CD4-positive, CD25-positive, alpha-beta regulatory T cell (primary cell): ENCODE measurements around the gene CAMTA1. TPM values are rescaled to one million over a fixed set of nuclear protein-coding genes. Genes with fewer than 3 reads are reported as not detected.

ENCODE experiments used
- ATAC-seq, 2 donors: fragments of 150-1000 bp; cut with Tn5 transposase; one replicate each; pipeline ENCODE4 v1.10.0; 2021; ENCODE audit warnings: low read depth in 2 of 2, moderate number of reproducible peaks in 2 of 2, moderate library complexity in 1 of 2
- DNase-seq, 3 donors: peaks; one replicate each; pipeline versions ENCODE4 v3.0.0 to v3.0.0-alpha.2; 2012 to 2022; ENCODE audit warnings: mixed read lengths in 1 of 3
- H3K27ac ChIP-seq: one replicate; pipeline ENCODE4 v1.7.0; 2013; ENCODE audit warnings: mild to moderate bottlenecking, low read length; ENCODE audit not compliant: insufficient read depth, poor library complexity, severe bottlenecking
- H3K27me3 ChIP-seq: one replicate; pipeline ENCODE4 v1.7.0; 2013; ENCODE audit warnings: low read length; ENCODE audit not compliant: control insufficient read depth, insufficient read depth
- H3K36me3 ChIP-seq: one replicate; pipeline ENCODE4 v1.7.0; 2013; ENCODE audit warnings: mild to moderate bottlenecking, low read length, moderate library complexity; ENCODE audit not compliant: control insufficient read depth, insufficient read depth
- H3K4me1 ChIP-seq: 2 replicates; pipeline ENCODE4 v1.7.0; 2013; ENCODE audit warnings: mild to moderate bottlenecking, low read length; ENCODE audit not compliant: insufficient read depth, control insufficient read depth, poor library complexity, severe bottlenecking
- H3K4me3 ChIP-seq: one replicate; pipeline ENCODE4 v1.7.0; 2013; ENCODE audit warnings: low read depth, mild to moderate bottlenecking, low read length, moderate library complexity
- H3K9me3 ChIP-seq, 2 experiments: 1 replicate in 1 of 2; 2 replicates in 1 of 2; pipeline ENCODE4 v1.7.0; 2013; ENCODE audit warnings: low read length in 2 of 2, mild to moderate bottlenecking in 1 of 2, moderate library complexity in 1 of 2; ENCODE audit not compliant: control insufficient read depth in 2 of 2
- H3K27ac Mint-ChIP-seq, 3 donors: one replicate each; pipeline ENCODE4 v1.8.0; 2020 to 2022; ENCODE audit warnings: mild to moderate bottlenecking in 3 of 3, mixed read lengths in 3 of 3, moderate library complexity in 2 of 3
- H3K27me3 Mint-ChIP-seq: one replicate; pipeline ENCODE4 v1.8.0; 2022; ENCODE audit warnings: mild to moderate bottlenecking, mixed read lengths
- H3K36me3 Mint-ChIP-seq: one replicate; pipeline ENCODE4 v1.8.0; 2020; ENCODE audit warnings: mixed read lengths
- H3K4me1 Mint-ChIP-seq, 4 donors: one replicate each; pipeline ENCODE4 v1.8.0; 2020 to 2022; ENCODE audit warnings: mixed read lengths in 4 of 4, mild to moderate bottlenecking in 1 of 4
- H3K4me3 Mint-ChIP-seq, 4 donors: one replicate each; pipeline ENCODE4 v1.8.0; 2020 to 2022; ENCODE audit warnings: mild to moderate bottlenecking in 4 of 4, mixed read lengths in 4 of 4, moderate library complexity in 3 of 4
- H3K9me3 Mint-ChIP-seq, 7 donors: one replicate each; pipeline ENCODE4 v1.8.0; 2020 to 2022; ENCODE audit warnings: mixed read lengths in 7 of 7, mild to moderate bottlenecking in 3 of 7, moderate library complexity in 2 of 7
- polyA plus RNA-seq, 4 donors: library from polyadenylated mRNA; unstranded; fragments of 300-500 nt; fragmentation: Illumina TruSeq; gene quantifications; one replicate each; pipeline ENCODE4 v1.2.3, GENCODE V29; 2021
- total RNA-seq: library from RNA; stranded (reverse); gene quantifications from one replicate; pipeline ENCODE4 v1.2.3, GENCODE V29; 2022

Gene CAMTA1
- total and polyA plus RNA-seq, 5 donors from 2014 or later: 48.8 to 112 (median 80.0) TPM

DNA sequence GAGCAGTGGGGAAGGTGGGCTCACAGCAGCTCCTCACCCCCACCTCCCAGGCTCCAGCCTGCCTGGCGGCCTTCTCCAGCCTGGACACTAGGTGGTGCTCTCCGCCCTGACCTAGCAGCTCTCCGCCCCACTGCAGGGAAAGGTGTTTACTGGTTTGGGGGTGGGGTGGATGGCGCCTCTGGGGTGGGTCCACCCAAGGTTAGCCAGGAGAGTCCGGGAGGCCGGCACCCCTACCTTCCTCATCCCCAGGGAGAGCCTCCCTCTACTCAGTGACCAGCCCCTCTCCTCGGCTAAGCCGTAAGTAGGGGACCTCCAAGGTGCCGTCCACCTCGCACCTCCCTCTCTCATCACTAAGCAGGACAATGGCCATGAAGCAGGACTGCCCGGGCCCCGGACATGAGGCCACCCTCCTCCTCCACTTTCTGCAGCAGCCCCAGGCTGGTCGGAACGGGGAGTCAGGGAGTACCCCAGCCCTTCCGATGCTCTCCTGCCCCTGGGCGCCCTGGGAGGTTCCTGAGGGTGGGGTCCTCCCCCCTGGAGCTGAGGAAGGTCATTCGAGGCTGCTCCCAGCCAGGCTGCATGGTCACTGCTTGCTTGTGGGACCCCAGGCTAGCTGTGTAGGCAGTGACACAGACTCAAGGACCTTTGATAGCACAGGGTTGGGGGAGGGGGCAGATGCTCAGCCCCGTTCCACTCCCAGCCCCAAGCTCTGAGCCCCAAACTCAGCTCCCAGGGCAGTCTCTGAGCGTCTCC, 884.5 kb downstream of the CAMTA1 start:
- H3K36me3 Mint-ChIP-seq: no peaks in the 10 kb centered on the region
- H3K36me3 ChIP-seq: no peaks in the 10 kb centered on the region
- peak overlapping the region in 2 of 3 donors; percentile 20 to 38 for H3K27ac Mint-ChIP-seq
- peaks cover 0 to 30% (median 11%) of the 10 kb centered on the region in 4 donors for H3K4me1 Mint-ChIP-seq
- H3K4me1 ChIP-seq: peaks cover 24% of the 10 kb centered on the region
- peak; percentile 54 to 64 for ATAC-seq
- peak; percentile 46 to 63 (median 50) for DNase-seq
- no peak overlapping the region for H3K4me3 ChIP-seq
- H3K27me3 Mint-ChIP-seq: no peaks in the 10 kb centered on the region
- H3K4me3 Mint-ChIP-seq: peak overlapping the region in 3 of 4 donors; percentile 67 to 70 (median 68)
- H3K27me3 ChIP-seq: no peaks in the 10 kb centered on the region
- H3K9me3 ChIP-seq: no peaks in the 10 kb centered on the region
- peaks cover 0 to 1% (median 0%) of the 10 kb centered on the region in 7 donors for H3K9me3 Mint-ChIP-seq
- H3K27ac ChIP-seq: no peak overlapping the region

DNA sequence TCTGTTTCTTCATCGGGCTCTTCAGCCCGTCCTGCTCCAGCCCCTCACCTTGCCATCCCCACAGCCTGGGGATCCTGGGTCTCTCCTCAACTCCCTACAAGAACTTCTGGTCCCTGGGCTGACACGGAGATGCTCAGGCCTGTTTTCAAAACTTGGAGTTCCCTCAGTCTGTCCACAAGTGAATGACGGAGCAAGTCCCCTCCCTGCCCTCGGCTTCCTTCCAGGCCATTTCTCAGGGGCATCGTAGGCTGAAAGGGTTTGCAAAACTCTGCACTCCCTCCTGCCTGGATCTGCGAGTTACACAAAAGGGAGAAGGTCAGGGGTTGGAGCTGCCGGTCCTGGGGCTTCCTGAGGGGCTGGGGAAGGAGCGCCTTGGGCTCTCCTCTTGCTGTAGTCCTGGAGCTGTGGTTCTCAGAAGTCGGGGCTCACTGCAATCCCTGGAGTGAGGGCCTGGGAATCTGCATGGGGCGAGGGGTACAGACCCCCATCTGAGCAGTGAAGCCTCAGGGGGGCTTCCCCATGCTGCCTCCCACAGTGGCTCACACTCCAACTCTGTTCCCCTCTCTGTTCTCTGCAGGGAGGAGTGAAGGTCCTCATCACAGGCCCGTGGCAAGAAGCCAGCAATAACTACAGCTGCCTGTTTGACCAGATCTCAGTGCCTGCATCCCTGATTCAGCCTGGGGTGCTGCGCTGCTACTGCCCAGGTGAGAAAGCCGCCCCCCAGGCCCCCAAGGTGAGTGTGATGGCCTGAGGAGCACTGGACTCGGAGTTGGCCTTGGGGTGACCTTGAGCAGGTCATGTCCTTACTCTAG, 885.3 kb downstream of the CAMTA1 start:
- Histone ChIP-seq H3K27ac (no peak overlapping the region), H3K27me3 (no peaks in the 10 kb centered on the region), H3K4me1 (peaks cover 24% of the 10 kb centered on the region), H3K36me3 (no peaks in the 10 kb centered on the region), H3K4me3 (no peak overlapping the region), H3K9me3 (no peaks in the 10 kb centered on the region)
- Mint-ChIP-seq H3K4me3 (peak overlapping the region in 3 of 4 donors; percentile 13 to 70 (median 17)), H3K4me1 (peaks cover 0 to 30% (median 11%) of the 10 kb centered on the region in 4 donors), H3K36me3 (no peaks in the 10 kb centered on the region), H3K27ac (peak overlapping the region in 1 of 3 donors; percentile 7), H3K9me3 (peaks cover 0 to 3% (median 0%) of the 10 kb centered on the region in 7 donors), H3K27me3 (peaks cover 6% of the 10 kb centered on the region)
- DNase-seq: no peak
- no peak for ATAC-seq

DNA sequence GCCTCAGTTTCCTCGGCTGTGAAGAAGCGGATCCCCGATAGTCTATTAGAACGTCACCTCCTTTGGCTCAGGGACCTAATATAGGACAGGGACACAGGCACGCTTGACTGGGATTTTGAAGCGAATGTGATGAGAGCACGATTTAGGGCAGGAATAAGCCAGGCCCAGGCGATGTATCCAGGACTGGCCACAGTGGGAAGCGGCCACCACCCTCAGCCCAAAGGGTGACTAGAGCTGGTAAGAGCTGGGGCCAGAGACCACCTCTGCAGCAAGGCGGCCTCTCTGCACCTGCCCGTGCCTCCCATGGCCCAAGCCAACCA, 885.9 kb downstream of the CAMTA1 start:
- Mint-ChIP-seq H3K27ac (peak overlapping the region in 1 of 3 donors; percentile 7), H3K4me1 (peaks cover 0 to 30% (median 11%) of the 10 kb centered on the region in 4 donors), H3K9me3 (peaks cover 0 to 3% (median 0%) of the 10 kb centered on the region in 7 donors), H3K4me3 (peak overlapping the region in 2 of 4 donors; percentile 19 to 72), H3K36me3 (no peaks in the 10 kb centered on the region), H3K27me3 (peaks cover 7% of the 10 kb centered on the region)
- DNase-seq (no peak), ATAC-seq (no peak)
- Histone ChIP-seq H3K27me3 (no peaks in the 10 kb centered on the region), H3K9me3 (no peaks in the 10 kb centered on the region), H3K4me1 (peaks cover 24% of the 10 kb centered on the region), H3K27ac (no peak overlapping the region), H3K4me3 (no peak overlapping the region), H3K36me3 (no peaks in the 10 kb centered on the region)

DNA sequence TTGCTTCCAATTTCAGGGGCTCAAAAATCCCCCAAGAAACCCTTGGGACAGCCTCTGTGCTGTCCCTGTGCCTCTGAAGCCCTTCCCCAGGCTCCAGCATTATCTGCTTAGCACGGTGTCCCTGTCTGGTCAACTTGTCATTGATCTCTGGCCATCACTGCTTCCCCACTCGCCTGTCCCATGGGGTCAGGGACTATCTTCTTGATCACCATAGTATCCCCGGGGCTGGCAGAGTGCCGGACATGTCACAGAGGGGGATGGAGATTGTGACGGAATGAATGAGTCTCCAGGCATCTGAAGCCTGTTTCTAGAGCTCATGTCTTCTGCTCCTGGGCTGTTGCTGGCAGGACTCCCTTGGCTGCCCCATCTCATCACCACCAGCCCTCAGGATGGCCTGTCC, 886.4 kb downstream of the CAMTA1 start:
- H3K36me3 Mint-ChIP-seq: no peaks in the 10 kb centered on the region

DNA sequence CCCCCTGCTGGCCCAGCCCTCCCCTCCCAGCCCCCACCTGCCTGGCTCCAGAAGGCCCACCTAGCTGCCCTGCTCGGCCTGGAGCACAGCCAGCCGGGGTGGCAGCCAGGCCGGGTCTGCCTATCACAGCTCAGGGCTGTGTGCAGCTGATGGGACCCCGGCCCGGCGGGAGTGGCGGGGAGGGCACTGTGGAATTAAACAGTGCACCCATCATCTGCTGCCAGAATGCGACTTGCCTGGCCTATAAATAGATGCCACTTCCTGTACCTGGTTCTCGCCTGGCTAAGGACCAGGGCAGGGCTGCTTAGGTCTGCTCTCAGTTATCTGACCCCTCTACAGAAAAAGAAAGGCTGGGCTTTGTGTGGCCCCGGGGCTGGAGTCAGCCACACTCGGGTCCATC, 887.6 kb downstream of the CAMTA1 start:
- Histone ChIP-seq H3K4me1 (peaks cover 20% of the 10 kb centered on the region), H3K27me3 (no peaks in the 10 kb centered on the region), H3K4me3 (no peak overlapping the region), H3K27ac (no peak overlapping the region), H3K9me3 (no peaks in the 10 kb centered on the region), H3K36me3 (no peaks in the 10 kb centered on the region)
- ATAC-seq (peak in 1 of 2 donors; percentile 8), DNase-seq (no peak)
- peaks cover 0 to 26% (median 11%) of the 10 kb centered on the region in 4 donors for H3K4me1 Mint-ChIP-seq
- H3K27me3 Mint-ChIP-seq: peaks cover 7% of the 10 kb centered on the region
- H3K27ac Mint-ChIP-seq: no peak overlapping the region
- no peaks in the 10 kb centered on the region for H3K36me3 Mint-ChIP-seq
- peak overlapping the region in 2 of 4 donors; percentile 36 to 47 for H3K4me3 Mint-ChIP-seq
- peaks cover 0 to 3% (median 0%) of the 10 kb centered on the region in 7 donors for H3K9me3 Mint-ChIP-seq

More for the DNA sequence above, 886.4 kb downstream of the CAMTA1 start:
- Mint-ChIP-seq H3K4me1 (peaks cover 0 to 30% (median 11%) of the 10 kb centered on the region in 4 donors), H3K27me3 (peaks cover 7% of the 10 kb centered on the region), H3K27ac (no peak overlapping the region), H3K9me3 (peaks cover 0 to 3% (median 0%) of the 10 kb centered on the region in 7 donors), H3K4me3 (peak overlapping the region in 2 of 4 donors; percentile 35 to 79)
- ATAC-seq: no peak
- peaks cover 24% of the 10 kb centered on the region for H3K4me1 ChIP-seq
- DNase-seq: no peak
- no peaks in the 10 kb centered on the region for H3K9me3 ChIP-seq
- H3K27me3 ChIP-seq: no peaks in the 10 kb centered on the region
- no peak overlapping the region for H3K27ac ChIP-seq
- no peak overlapping the region for H3K4me3 ChIP-seq
- H3K36me3 ChIP-seq: no peaks in the 10 kb centered on the region

DNA sequence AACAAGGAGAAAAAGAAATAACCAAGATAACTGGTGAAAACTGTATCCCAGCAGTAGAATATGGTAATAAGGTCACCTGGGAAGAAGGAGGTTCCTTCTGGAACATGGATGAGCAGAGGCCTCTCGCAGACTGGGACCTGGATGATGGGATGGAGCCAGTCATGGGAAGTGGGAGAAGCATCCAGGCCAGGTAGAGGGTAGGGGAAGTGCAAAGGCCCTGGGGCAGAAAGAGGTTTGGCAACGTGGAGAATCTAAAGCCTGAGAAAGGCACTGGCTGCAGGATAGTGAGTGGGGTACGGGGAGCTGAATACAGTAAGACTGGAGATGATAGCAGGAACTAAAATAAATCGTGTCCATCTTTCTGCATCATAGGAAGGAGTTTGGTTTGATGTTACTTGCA, 889.7 kb downstream of the CAMTA1 start:
- H3K27me3 ChIP-seq: no peaks in the 10 kb centered on the region
- Mint-ChIP-seq H3K9me3 (peaks cover 0 to 2% (median 0%) of the 10 kb centered on the region in 7 donors), H3K27me3 (peaks cover 7% of the 10 kb centered on the region), H3K4me1 (peaks cover 0 to 17% (median 8%) of the 10 kb centered on the region in 4 donors), H3K36me3 (no peaks in the 10 kb centered on the region), H3K27ac (no peak overlapping the region), H3K4me3 (peak overlapping the region in 2 of 4 donors; percentile 59 to 78)
- ATAC-seq (no peak), DNase-seq (no peak)
- no peak overlapping the region for H3K27ac ChIP-seq
- no peaks in the 10 kb centered on the region for H3K36me3 ChIP-seq
- peaks cover 15% of the 10 kb centered on the region for H3K4me1 ChIP-seq
- H3K4me3 ChIP-seq: no peak overlapping the region
- H3K9me3 ChIP-seq: no peaks in the 10 kb centered on the region

DNA sequence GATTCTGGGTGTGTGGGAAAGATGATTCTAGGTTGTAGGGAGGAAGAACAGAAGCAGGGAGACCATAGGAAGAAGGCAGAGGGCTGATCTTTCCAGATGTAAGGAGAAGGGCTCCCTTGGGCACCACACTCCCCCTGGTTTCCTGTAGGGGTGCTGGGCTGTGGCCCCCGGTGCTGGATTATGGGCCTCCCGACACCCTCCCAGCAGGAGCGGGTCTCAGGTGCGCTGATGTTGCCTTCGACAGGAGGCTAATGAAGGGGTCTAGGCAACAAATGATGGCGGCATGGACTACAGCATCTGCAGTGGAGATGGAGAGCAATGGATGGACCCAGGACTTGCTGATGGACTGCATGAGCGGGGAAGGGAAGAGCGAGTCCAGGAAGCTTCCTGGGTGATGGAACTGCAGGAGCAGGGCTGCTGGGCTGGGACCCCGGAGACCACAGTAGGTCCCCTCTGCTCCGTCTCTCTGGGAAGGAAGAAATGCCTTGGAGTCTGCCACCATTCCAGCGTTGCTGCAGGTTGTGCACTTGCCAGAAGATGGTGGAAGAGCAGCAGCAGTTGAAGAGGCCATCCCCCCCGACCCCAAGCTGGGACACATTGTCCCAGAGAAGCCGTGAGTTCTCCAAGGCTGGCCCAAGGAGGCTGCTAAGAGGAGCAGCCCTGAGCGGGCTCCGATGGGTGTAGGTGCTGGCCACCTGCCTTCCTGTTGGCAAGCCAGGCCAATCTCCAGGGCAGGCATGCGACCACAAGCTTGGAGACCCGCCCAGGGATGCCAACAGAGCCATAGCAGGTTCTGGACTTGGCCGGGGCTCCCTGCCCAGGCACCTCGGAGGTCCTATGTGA, 890.4 kb downstream of the CAMTA1 start:
- DNase-seq (no peak), ATAC-seq (no peak)
- H3K36me3 ChIP-seq: no peaks in the 10 kb centered on the region
- H3K4me3 Mint-ChIP-seq: peak overlapping the region in 2 of 4 donors; percentile 59 to 78
- peaks cover 7% of the 10 kb centered on the region for H3K27me3 Mint-ChIP-seq
- H3K4me1 ChIP-seq: peaks cover 18% of the 10 kb centered on the region
- peaks cover 0 to 2% (median 0%) of the 10 kb centered on the region in 7 donors for H3K9me3 Mint-ChIP-seq
- peaks cover 0 to 16% (median 6%) of the 10 kb centered on the region in 4 donors for H3K4me1 Mint-ChIP-seq
- H3K4me3 ChIP-seq: no peak overlapping the region
- H3K9me3 ChIP-seq: no peaks in the 10 kb centered on the region
- H3K27ac ChIP-seq: no peak overlapping the region
- H3K36me3 Mint-ChIP-seq: no peaks in the 10 kb centered on the region
- H3K27ac Mint-ChIP-seq: no peak overlapping the region
- no peaks in the 10 kb centered on the region for H3K27me3 ChIP-seq
